RWPE1 (cell line): ENCODE results near the gene CD84.

Source experiments
- CTCF ChIA-PET: fragments of 350-600 bp; sonication (Branson Sonifier 250); formaldehyde crosslinking; extraction: SDS; loops from one replicate; lab custom pipeline; 2021; lab: Yijun Ruan, JAX
- POLR2A ChIA-PET: fragments of 400-600 bp; formaldehyde crosslinking; extraction: SDS; loops from one replicate; lab custom pipeline; 2020; ENCODE audit warnings: antibody characterized with exemption; ENCODE audit not compliant: low non-redundant PET; lab: Yijun Ruan, JAX
- DNase-seq: peaks from one replicate; pipeline ENCODE4 v3.0.0; 2012; ENCODE audit warnings: low spot score
- H3K27ac ChIP-seq: fragments of 450-650 bp; 2 replicates; pipeline ENCODE4 v1.5.1; 2017
- CTCF ChIP-seq: fragments of 450-650 bp; conservative IDR thresholded peaks from 2 replicates; pipeline ENCODE4 v1.5.1; 2017; ENCODE audit warnings: low read depth, mild to moderate bottlenecking

Gene CD84

GRCh38 chr1:160558660-160559380, 20.5 kb downstream of the CD84 start:
- CTCF ChIA-PET, result no interaction called here
- H3K27ac ChIP-seq, result no peak overlapping the region
- TF ChIP-seq CTCF, result no peak
- POLR2A ChIA-PET, result no interaction called here
- no peak for DNase-seq

GRCh38 chr1:160553778-160554177, 25.5 kb downstream of the CD84 start:
- CTCF ChIA-PET, result interaction anchor here (0.9 kb wide), 1 partner anchor 139 kb away, joined by 3 read pairs; no protein-coding TSS in a partner anchor
- no peak overlapping the region for H3K27ac ChIP-seq
- POLR2A ChIA-PET, result no interaction called here
- no peak for DNase-seq
- TF ChIP-seq CTCF, result no peak

DNA sequence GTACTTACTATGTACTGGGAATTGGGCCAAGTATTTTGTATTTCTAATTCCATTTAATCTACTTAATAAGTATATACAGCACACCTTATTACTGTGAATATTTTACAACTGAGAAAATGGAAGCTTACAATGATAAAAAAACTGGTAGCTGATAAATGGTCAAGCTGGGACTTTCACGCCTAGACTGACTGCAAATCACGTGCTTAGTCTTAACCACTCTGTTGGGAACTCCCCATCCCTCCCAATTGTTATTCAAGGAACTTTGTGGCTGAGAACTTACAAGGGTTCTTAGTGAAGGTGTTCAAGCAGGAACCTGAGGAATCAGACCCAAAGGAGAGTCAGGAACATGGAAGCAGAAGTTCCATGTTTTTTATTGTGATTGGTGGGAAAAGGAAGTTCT, 26.9 kb downstream of the CD84 start:
- POLR2A ChIA-PET, result interaction anchor here (0.6 kb wide), 1 partner anchor 78 kb away, joined by 3 read pairs; no protein-coding TSS in a partner anchor
- CTCF ChIA-PET, result no interaction called here

GRCh38 chr1:160550572-160551034, 28.7 kb downstream of the CD84 start:
- CTCF ChIA-PET, result no interaction called here
- TF ChIP-seq CTCF, result no peak
- no peak for DNase-seq
- H3K27ac ChIP-seq, result no peak overlapping the region
- POLR2A ChIA-PET, result no interaction called here

More for the DNA sequence above, 26.9 kb downstream of the CD84 start:
- DNase-seq, result no peak
- no peak for TF ChIP-seq CTCF
- H3K27ac ChIP-seq, result no peak overlapping the region

GRCh38 chr1:160549665-160550006, 29.7 kb downstream of the CD84 start:
- TF ChIP-seq CTCF, result no peak
- H3K27ac ChIP-seq, result no peak overlapping the region
- POLR2A ChIA-PET, result no interaction called here
- DNase-seq, result no peak
- CTCF ChIA-PET, result interaction anchor here (0.6 to 0.7 kb wide), 2 partner anchors 38 to 69 kb away, joined by 3 read pairs; no protein-coding TSS in a partner anchor

- CTCF ChIA-PET, result interaction anchor here (0.6 kb wide), 1 partner anchor 69 kb away, joined by 3 read pairs; no protein-coding TSS in a partner anchor
- no peak for TF ChIP-seq CTCF
- no peak overlapping the region for H3K27ac ChIP-seq
- POLR2A ChIA-PET, result no interaction called here
- no peak for DNase-seq
Observed at GRCh38 chr1:160548960-160549664, 30.2 kb downstream of the CD84 start.
